Coronary artery (tissue), 2 donors: ENCODE results near the gene GRK5.

ENCODE experiments used
- DNase-seq: peaks from one replicate; pipeline ENCODE4 v3.0.0-alpha.2; 2017; ENCODE audit warnings: low spot score
- H3K27ac ChIP-seq, 2 donors: fragments of 200-600 bp; sonication (generic); one replicate each; pipeline ENCODE4 v1.5.1; 2016 to 2019
- H3K4me3 ChIP-seq: fragments of 200-600 bp; sonication (generic); 2 replicates; pipeline ENCODE4 v1.5.1; 2016; ENCODE audit warnings: mild to moderate bottlenecking, moderate library complexity
- CTCF ChIP-seq: fragments of 200-600 bp; sonication (generic); IDR thresholded peaks from one replicate; pipeline ENCODE4 v1.5.1; 2019; ENCODE audit warnings: antibody characterized with exemption

GRK5 gene

GRCh38 chr10:119422682-119423509 is 215.5 kb downstream of the GRK5 start:
- no peak for DNase-seq
- H3K27ac ChIP-seq, result peak overlapping the region in 1 of 2 donors; percentile 63
- no peak overlapping the region for H3K4me3 ChIP-seq
- TF ChIP-seq CTCF, result no peak

GRCh38 chr10:119423510-119424257 is 216.3 kb downstream of the GRK5 start:
- H3K4me3 ChIP-seq, result no peak overlapping the region
- no peak for DNase-seq
- H3K27ac ChIP-seq, result no peak overlapping the region
- TF ChIP-seq CTCF, result no peak

GRCh38 chr10:119424258-119424975 is 217.0 kb downstream of the GRK5 start:
- no peak for DNase-seq
- Histone ChIP-seq H3K4me3 (no peak overlapping the region), H3K27ac (no peak overlapping the region)
- TF ChIP-seq CTCF, result no peak

GRCh38 chr10:119425102-119425880 is 217.9 kb downstream of the GRK5 start:
- no peak for DNase-seq
- Histone ChIP-seq H3K4me3 (no peak overlapping the region), H3K27ac (no peak overlapping the region)
- TF ChIP-seq CTCF, result no peak

- H3K27ac ChIP-seq, result no peak overlapping the region
- DNase-seq, result no peak
- no peak for TF ChIP-seq CTCF
- H3K4me3 ChIP-seq, result no peak overlapping the region
Measured at GRCh38 chr10:119425881-119426170, 218.5 kb downstream of the GRK5 start.

- Histone ChIP-seq H3K4me3 (no peak overlapping the region), H3K27ac (no peak overlapping the region)
- DNase-seq, result no peak
- no peak for TF ChIP-seq CTCF
Measured at GRCh38 chr10:119426699-119427098, 219.3 kb downstream of the GRK5 start.
